Epithelial cell of esophagus (primary cell): ENCODE measurements around the gene NECTIN4.

Source experiments
- DNase-seq: peaks from one replicate; pipeline ENCODE4 v3.0.0; 2010; ENCODE audit warnings: low read depth
- H3K4me3 ChIP-seq: 2 replicates; pipeline ENCODE4 v1.5.1; 2011; ENCODE audit warnings: mild to moderate bottlenecking, low read length, control low read depth
- CTCF ChIP-seq: IDR thresholded peaks from 2 replicates; pipeline ENCODE4 v1.5.1; 2011; ENCODE audit warnings: low read depth, mild to moderate bottlenecking, low read length, control low read depth, inconsistent platforms; ENCODE audit not compliant: insufficient read depth; ENCODE audit errors: missing control alignments

The NECTIN4 gene

DNA sequence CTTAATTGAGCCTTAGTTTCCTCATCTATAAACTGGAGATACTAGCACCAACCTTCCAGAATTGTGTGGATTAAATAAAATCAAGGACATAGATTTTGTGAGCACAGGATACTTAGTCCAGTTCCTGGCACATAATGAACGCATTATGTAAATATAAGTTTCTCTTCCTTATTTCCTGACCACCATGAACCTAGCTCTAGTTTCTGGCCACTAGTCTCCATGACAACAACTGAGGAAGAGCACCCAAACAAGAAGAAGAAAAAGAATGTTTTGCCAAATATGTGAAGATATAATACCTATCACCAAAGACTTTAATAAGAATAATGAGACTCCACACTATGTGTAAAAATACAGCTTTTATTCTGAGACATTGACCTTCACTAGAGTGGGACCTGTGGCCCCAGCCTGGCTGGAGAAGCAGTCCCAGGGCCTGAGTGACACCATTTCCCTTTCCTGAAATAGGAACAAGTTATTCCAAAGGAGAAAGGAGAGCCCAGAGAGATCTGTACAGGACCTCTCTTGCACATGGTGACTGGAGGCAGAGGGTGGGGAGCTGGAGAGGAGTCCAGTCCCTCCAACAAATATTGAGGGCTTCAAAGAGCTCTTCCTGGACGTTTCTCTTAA is 42.6 kb downstream of the NECTIN4 start:
- no peak for TF ChIP-seq CTCF
- H3K4me3 ChIP-seq: peak overlapping the region; percentile 96
- DNase-seq: no peak

GRCh38 chr1:161045736-161046604 is 43.4 kb downstream of the NECTIN4 start, which contains the start of gene USF1:
TSS of gene USF1 (minus strand) at chr1:161045977. CDS start at chr1:161043275, 2,702 bp downstream.
- TF ChIP-seq CTCF: no peak
- peak within 1 kb of the TSS; percentile 96 for H3K4me3 ChIP-seq

DNA sequence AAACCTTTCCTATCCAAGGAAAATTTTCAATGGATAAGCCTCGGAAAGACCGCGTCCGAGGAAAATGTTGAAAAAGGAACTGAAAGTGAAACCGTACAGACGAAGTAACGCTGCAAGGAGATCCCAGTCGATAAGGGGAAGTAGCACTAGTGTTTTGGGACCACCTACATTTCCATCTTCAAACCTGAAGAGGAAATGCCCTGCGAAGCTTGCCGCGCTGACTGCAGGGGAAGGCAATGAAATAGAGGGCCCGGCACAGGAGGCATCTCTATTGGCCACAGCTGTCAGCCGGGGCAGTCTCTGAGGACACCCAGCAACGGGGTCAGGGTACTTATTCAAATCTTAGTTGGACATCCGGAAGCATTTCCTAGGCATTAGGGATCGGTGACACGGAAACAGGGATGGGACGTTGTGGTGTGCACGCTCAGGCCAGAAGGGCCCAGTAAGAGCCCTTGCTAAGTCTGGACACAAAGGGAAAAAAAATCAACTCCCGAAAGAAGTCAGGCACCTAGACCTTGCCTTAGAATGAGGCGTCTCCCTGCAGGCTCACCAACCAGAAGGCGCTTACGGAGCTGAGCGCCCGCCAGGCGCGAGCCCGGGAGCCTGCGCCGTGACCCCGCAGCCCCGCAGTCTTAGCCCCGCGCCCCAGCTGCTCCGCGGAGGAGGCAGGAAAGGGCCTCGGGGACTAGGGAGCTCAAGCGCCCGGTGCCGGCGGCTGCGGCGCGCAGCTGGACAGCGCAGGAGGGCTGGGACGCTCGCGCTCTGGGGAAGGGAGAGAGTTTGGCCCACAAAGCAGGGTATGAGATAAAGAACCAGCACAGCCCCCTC is 44.2 kb downstream of the NECTIN4 start:
- TF ChIP-seq CTCF: no peak
- H3K4me3 ChIP-seq: peak overlapping the region; percentile 96
- peak; percentile 53 for DNase-seq

More at GRCh38 chr1:161045736-161046604, 43.4 kb downstream of the NECTIN4 start, which contains the start of gene USF1:
- peak; percentile 97 for DNase-seq

GRCh38 chr1:161044535-161044907 is 44.8 kb downstream of the NECTIN4 start:
- no peak for TF ChIP-seq CTCF
- peak overlapping the region; percentile 96 for H3K4me3 ChIP-seq
- no peak for DNase-seq

DNA sequence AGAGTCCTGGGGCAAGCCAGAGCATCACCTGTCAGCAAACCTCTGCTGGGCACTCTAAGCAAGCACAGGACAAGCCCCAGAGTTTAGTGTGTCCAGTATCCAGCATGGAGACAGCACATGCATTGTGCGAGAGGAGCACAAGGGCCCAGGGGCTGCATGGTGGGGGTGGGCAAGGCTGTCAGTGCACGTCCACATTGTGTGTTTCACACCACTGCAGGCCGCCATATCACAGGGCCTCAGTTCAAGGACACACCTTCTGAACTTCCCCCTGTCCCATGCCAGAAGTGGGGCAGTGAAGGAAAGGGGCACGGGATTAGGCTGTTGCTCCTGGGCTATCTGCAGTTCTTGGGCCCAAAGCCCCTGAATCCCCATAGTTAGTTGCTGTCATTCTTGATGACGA is 49.8 kb downstream of the NECTIN4 start:
- no peak for DNase-seq
- TF ChIP-seq CTCF: no peak
- no peak overlapping the region for H3K4me3 ChIP-seq

DNA sequence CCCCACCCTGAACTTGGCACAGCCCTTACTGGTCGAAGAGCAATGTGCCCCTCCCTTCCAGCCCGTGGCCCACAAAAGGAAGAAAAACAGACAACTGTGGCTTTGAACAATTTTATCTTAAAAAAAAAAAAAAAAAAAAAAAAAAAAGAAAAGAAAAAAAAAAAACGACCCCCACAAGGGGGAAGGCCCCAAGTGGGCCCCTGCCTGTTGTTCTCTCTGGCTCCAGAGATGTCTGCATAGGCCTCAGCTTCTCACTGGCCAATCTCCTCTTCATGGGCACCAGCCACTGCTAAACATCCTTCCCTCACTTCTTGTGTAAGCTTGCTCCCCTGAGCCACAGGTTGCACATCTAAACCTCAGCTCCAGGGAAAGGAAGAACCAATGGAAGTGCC is 50.2 kb downstream of the NECTIN4 start:
- DNase-seq: no peak
- TF ChIP-seq CTCF: no peak
- H3K4me3 ChIP-seq: peak overlapping the region; percentile 82
